ENCODE results near the gene TDRD7.

DNA sequence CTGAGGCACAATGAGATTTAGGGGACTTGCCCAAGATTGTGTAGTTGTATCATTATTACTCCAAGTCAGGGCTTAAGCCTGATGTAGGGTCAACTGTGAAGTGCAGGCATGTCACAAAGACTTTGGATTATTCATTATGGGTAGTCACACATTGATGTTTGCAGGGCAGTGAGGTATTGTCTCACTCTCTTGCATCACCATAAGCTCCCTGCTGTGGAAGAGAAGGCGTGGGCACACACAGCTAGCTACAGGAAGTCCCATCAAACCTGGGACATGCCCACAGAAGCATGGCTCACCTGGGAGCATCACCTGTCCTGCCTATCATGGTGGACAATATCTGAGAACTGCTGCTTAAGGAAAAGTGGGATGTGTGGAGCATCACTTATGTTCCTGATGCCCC is 131.7 kb downstream of the TDRD7 start:
- no peak for TF ChIP-seq CTCF (IDR thresholded peaks at IDR 0.05)
- no peak for TF ChIP-seq POLR2AphosphoS5 (IDR thresholded peaks at IDR 0.05)
- TF ChIP-seq POLR2A (IDR thresholded peaks at IDR 0.05): no peak
